B cell (primary cell): ENCODE data around the gene DHRS4.
"Not testable (repeated sequence)": the region's sequence is repeated elsewhere in the genome, so short reads cannot be mapped to it uniquely, and the experiment has no call there.

Source experiments
- EZH2 ChIP-seq: IDR thresholded peaks from 2 replicates; pipeline ENCODE4 v1.6.1; 2012; ENCODE audit warnings: borderline replicate concordance, low read depth, mild to moderate bottlenecking, moderate library complexity, low read length; ENCODE audit not compliant: insufficient read depth, poor library complexity, severe bottlenecking
- TF ChIP-seq, protein P1 (sequence below): fragments of 200-600 bp; IDR thresholded peaks from one replicate; pipeline ENCODE4 v1.8.0; 2022; ENCODE audit warnings: antibody characterized with exemption, mild to moderate bottlenecking

DNA sequence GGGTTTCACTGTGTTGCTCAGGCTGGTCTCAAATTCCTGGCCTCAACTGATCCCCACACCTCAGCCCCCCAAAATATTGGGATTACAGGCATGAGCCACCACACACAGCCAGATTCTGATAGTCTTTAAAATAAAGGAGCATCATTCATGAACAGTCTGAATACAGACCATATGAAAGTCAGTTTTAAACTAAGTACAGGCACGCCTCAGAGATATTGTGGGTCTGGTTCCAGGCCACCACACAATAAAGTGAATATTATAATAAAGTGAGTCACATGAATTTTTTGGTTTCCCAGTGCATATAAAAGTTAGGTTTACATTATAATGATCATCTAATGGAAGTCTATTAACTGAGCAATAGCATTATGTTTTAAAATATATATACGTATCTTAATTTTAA is 43.3 kb downstream of the DHRS4 start:
- TF ChIP-seq, protein P1, sequence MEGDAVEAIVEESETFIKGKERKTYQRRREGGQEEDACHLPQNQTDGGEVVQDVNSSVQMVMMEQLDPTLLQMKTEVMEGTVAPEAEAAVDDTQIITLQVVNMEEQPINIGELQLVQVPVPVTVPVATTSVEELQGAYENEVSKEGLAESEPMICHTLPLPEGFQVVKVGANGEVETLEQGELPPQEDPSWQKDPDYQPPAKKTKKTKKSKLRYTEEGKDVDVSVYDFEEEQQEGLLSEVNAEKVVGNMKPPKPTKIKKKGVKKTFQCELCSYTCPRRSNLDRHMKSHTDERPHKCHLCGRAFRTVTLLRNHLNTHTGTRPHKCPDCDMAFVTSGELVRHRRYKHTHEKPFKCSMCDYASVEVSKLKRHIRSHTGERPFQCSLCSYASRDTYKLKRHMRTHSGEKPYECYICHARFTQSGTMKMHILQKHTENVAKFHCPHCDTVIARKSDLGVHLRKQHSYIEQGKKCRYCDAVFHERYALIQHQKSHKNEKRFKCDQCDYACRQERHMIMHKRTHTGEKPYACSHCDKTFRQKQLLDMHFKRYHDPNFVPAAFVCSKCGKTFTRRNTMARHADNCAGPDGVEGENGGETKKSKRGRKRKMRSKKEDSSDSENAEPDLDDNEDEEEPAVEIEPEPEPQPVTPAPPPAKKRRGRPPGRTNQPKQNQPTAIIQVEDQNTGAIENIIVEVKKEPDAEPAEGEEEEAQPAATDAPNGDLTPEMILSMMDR = not testable (repeated sequence)
- TF ChIP-seq EZH2 = not testable (repeated sequence)
